Left lung (tissue), 10 donors: ENCODE results near the gene SLAMF7. TPM values are rescaled to one million over a fixed set of nuclear protein-coding genes. Genes with fewer than 3 reads are reported as not detected.
A peak's percentile ranks its signal among the peaks of the same experiment; 100 is the strongest.

Source experiments
- ATAC-seq: fragments of 200-7000 bp; cut with Tn5 transposase; one replicate; pipeline ENCODE4 v1.9.1; 2020; ENCODE audit warnings: moderate library complexity
- DNase-seq, 4 donors: peaks; one replicate each; pipeline ENCODE4 v3.0.0-alpha.2; 2013 to 2020
- H3K27ac ChIP-seq, 2 donors: fragments of 200-600 bp; sonication (generic) in 1 of 2; one replicate each; pipeline versions ENCODE4 v1.5.0 to v1.8.0; 2020 to 2021
- H3K27me3 ChIP-seq, 2 donors: fragments of 200-600 bp; sonication (generic) in 1 of 2; one replicate each; pipeline versions ENCODE4 v1.5.0 to v1.8.0; 2020 to 2021
- H3K36me3 ChIP-seq, 2 donors: fragments of 200-600 bp; sonication (generic) in 1 of 2; one replicate each; pipeline versions ENCODE4 v1.5.0 to v1.8.0; 2020 to 2021
- H3K4me1 ChIP-seq, 2 donors: fragments of 200-600 bp; one replicate each; pipeline ENCODE4 v1.8.0; 2021
- H3K4me3 ChIP-seq, 2 donors: fragments of 200-600 bp; sonication (generic) in 1 of 2; one replicate each; pipeline versions ENCODE4 v1.5.0 to v1.8.0; 2020 to 2021; ENCODE audit warnings: mild to moderate bottlenecking in 1 of 2
- H3K9me3 ChIP-seq, 2 donors: fragments of 200-600 bp; sonication (generic) in 1 of 2; one replicate each; pipeline versions ENCODE4 v1.5.0 to v1.8.0; 2020 to 2021
- CTCF ChIP-seq, 2 donors: fragments of 200-600 bp; sonication (generic) in 1 of 2; IDR thresholded peaks; one replicate each; pipeline versions ENCODE4 v1.5.0 to v1.8.0; 2021; ENCODE audit warnings: antibody characterized with exemption in 2 of 2
- intact Hi-C, 2 donors: fragments of 100-400 bp; cut with DNase I; formaldehyde crosslinking; loops; one replicate each; pipeline versions ENCODE4 v1.11.2 to v1.14.2; 2022
- polyA plus RNA-seq, 6 donors: library from polyadenylated mRNA; unstranded; fragments of 120-200 nt; gene quantifications; one replicate each; pipeline ENCODE4 v1.2.1, GENCODE V29; 2013; ENCODE audit not compliant: insufficient read length in 6 of 6
- total RNA-seq, 2 donors: library from RNA; stranded (reverse); fragmentation: NEBNext Ultra II Directional; extraction: Animal tissue kit (Norgen Biotek cat#: 25700); gene quantifications; one replicate each; pipeline ENCODE4 v1.2.1, GENCODE V29; 2021
- donor health status: DM: no; HTN: yes; CAD: no.
- donor health status: DM: no; HTN: no; CAD: no.

The SLAMF7 gene
- total and polyA plus RNA-seq, 8 donors: 0.77 to 33.8 (median 1.2) TPM

GRCh38 chr1:160744852-160745520, 5.9 kb downstream of the SLAMF7 start:
- H3K36me3 ChIP-seq: peaks cover 0 to 5% of the 10 kb centered on the region in 2 donors
- peaks cover 0 to 6% of the 10 kb centered on the region in 2 donors for H3K27me3 ChIP-seq
- H3K4me3 ChIP-seq: no peak overlapping the region
- no peaks in the 10 kb centered on the region for H3K9me3 ChIP-seq
- peaks cover 0 to 53% of the 10 kb centered on the region in 2 donors for H3K4me1 ChIP-seq
- no peak for TF ChIP-seq CTCF (IDR thresholded peaks at IDR 0.05)
- intact Hi-C loops: no loop called here
- ATAC-seq: no peak
- H3K27ac ChIP-seq: no peak overlapping the region
- DNase-seq: no peak

GRCh38 chr1:160745551-160745950, 6.5 kb downstream of the SLAMF7 start:
- TF ChIP-seq CTCF (IDR thresholded peaks at IDR 0.05): no peak
- peaks cover 0 to 50% of the 10 kb centered on the region in 2 donors for H3K4me1 ChIP-seq
- H3K27me3 ChIP-seq: peaks cover 0 to 6% of the 10 kb centered on the region in 2 donors
- DNase-seq (no peak), ATAC-seq (no peak)
- H3K9me3 ChIP-seq: no peaks in the 10 kb centered on the region
- H3K36me3 ChIP-seq: peaks cover 0 to 10% of the 10 kb centered on the region in 2 donors
- H3K4me3 ChIP-seq: no peak overlapping the region
- H3K27ac ChIP-seq: no peak overlapping the region
- intact Hi-C loops: no loop called here

- DNase-seq: no peak
- Histone ChIP-seq H3K27ac (no peak overlapping the region), H3K27me3 (peaks cover 0 to 6% of the 10 kb centered on the region in 2 donors), H3K9me3 (no peaks in the 10 kb centered on the region), H3K36me3 (peaks cover 0 to 16% of the 10 kb centered on the region in 2 donors), H3K4me1 (peaks cover 0 to 43% of the 10 kb centered on the region in 2 donors), H3K4me3 (no peak overlapping the region)
- peak; percentile 20 for ATAC-seq
- no peak for TF ChIP-seq CTCF (IDR thresholded peaks at IDR 0.05)
- intact Hi-C loops: no loop called here
Measured at GRCh38 chr1:160746836-160747500, 7.9 kb downstream of the SLAMF7 start.

- intact Hi-C loops: no loop called here
Measured at GRCh38 chr1:160747717-160748116, 8.7 kb downstream of the SLAMF7 start.

More at GRCh38 chr1:160747717-160748116, 8.7 kb downstream of the SLAMF7 start:
- no peak for TF ChIP-seq CTCF (IDR thresholded peaks at IDR 0.05)
- H3K27me3 ChIP-seq: peaks cover 0 to 6% of the 10 kb centered on the region in 2 donors
- peaks cover 0 to 16% of the 10 kb centered on the region in 2 donors for H3K36me3 ChIP-seq
- DNase-seq: no peak
- peaks cover 0 to 37% of the 10 kb centered on the region in 2 donors for H3K4me1 ChIP-seq
- no peak for ATAC-seq
- no peak overlapping the region for H3K4me3 ChIP-seq
- H3K9me3 ChIP-seq: no peaks in the 10 kb centered on the region
- H3K27ac ChIP-seq: no peak overlapping the region
